IPS DF 6.9 (cell line): ENCODE results near the gene VDR.
"Not testable (repeated sequence)": the region's sequence is repeated elsewhere in the genome, so short reads cannot be mapped to it uniquely, and the experiment has no call there.

Experiments used
- DNase-seq: peaks from one replicate; pipeline ENCODE4 v3.0.0-alpha.2; 2013; ENCODE audit warnings: low read depth, low spot score
- H3K27ac ChIP-seq: one replicate; pipeline ENCODE4 v1.5.1; 2013; ENCODE audit warnings: low read length, control low read depth
- H3K27me3 ChIP-seq: 2 replicates; pipeline ENCODE4 v1.6.1; 2013; ENCODE audit warnings: mild to moderate bottlenecking, low read length; ENCODE audit not compliant: control insufficient read depth, insufficient read depth
- H3K36me3 ChIP-seq: 2 replicates; pipeline ENCODE4 v1.6.1; 2013; ENCODE audit warnings: low read length; ENCODE audit not compliant: control insufficient read depth, insufficient read depth
- H3K4me1 ChIP-seq: 2 replicates; pipeline ENCODE4 v1.6.1; 2013; ENCODE audit warnings: low read length; ENCODE audit not compliant: control insufficient read depth, insufficient read depth
- H3K4me3 ChIP-seq: 2 replicates; pipeline ENCODE4 v1.5.1; 2013; ENCODE audit warnings: mild to moderate bottlenecking, low read length
- H3K9me3 ChIP-seq: 2 replicates; pipeline ENCODE4 v1.6.1; 2013; ENCODE audit warnings: low read length, inconsistent platforms; ENCODE audit not compliant: control insufficient read depth, insufficient read depth
- WGBS: extraction: QIAGEN DNeasy Blood & Tissue Kit; methylation state at CpG from one replicate; pipeline ENCODE4 v1.1.7; 2013; ENCODE audit warnings: mixed read lengths, missing lambda C conversion rate; ENCODE audit not compliant: insufficient read length, insufficient coverage; 5-methylcytosine and 5-hydroxymethylcytosine counted together

The VDR gene

GRCh38 chr12:47850153-47851084 is 54.4 kb downstream of the VDR start:
- Histone ChIP-seq H3K4me3 (no peak overlapping the region), H3K9me3 (no peaks in the 10 kb centered on the region), H3K36me3 (no peaks in the 10 kb centered on the region), H3K27ac (no peak overlapping the region), H3K27me3 (no peaks in the 10 kb centered on the region), H3K4me1 (0 out of 2 replicates have a peak, but pooled peaks cover 3% of the 10 kb centered on the region)
- WGBS, result no CpG with 5 or more reads among the region's 12 CpGs
- DNase-seq, result no peak

- H3K4me3 ChIP-seq, result no peak overlapping the region
- no peak for DNase-seq
Measured at GRCh38 chr12:47849261-47849660, 55.5 kb downstream of the VDR start.

GRCh38 chr12:47848853-47849252 is 55.9 kb downstream of the VDR start:
- no peak overlapping the region for H3K27ac ChIP-seq
- H3K36me3 ChIP-seq, result no peaks in the 10 kb centered on the region
- H3K27me3 ChIP-seq, result no peaks in the 10 kb centered on the region
- DNase-seq, result no peak
- H3K9me3 ChIP-seq, result no peaks in the 10 kb centered on the region
- H3K4me1 ChIP-seq, result 0 out of 2 replicates have a peak, but pooled peaks cover 4% of the 10 kb centered on the region
- WGBS, result no CpG with 5 or more reads among the region's 5 CpGs
- H3K4me3 ChIP-seq, result no peak overlapping the region

More at GRCh38 chr12:47849261-47849660, 55.5 kb downstream of the VDR start:
- no CpG with 5 or more reads among the region's 5 CpGs for WGBS
- 0 out of 2 replicates have a peak, but pooled peaks cover 4% of the 10 kb centered on the region for H3K4me1 ChIP-seq
- no peaks in the 10 kb centered on the region for H3K36me3 ChIP-seq
- H3K27ac ChIP-seq, result no peak overlapping the region
- no peaks in the 10 kb centered on the region for H3K27me3 ChIP-seq
- no peaks in the 10 kb centered on the region for H3K9me3 ChIP-seq

- Histone ChIP-seq H3K27ac (no peak overlapping the region), H3K36me3 (no peaks in the 10 kb centered on the region), H3K4me1 (0 out of 2 replicates have a peak, but pooled peaks cover 4% of the 10 kb centered on the region), H3K9me3 (no peaks in the 10 kb centered on the region), H3K4me3 (no peak overlapping the region), H3K27me3 (no peaks in the 10 kb centered on the region)
- WGBS, result no CpG with 5 or more reads among the region's 14 CpGs
- no peak for DNase-seq
Measured at GRCh38 chr12:47846294-47846996, 58.3 kb downstream of the VDR start.

GRCh38 chr12:47845081-47845480 is 59.7 kb downstream of the VDR start:
- Histone ChIP-seq H3K36me3 (no peaks in the 10 kb centered on the region), H3K27ac (no peak overlapping the region), H3K4me3 (no peak overlapping the region), H3K4me1 (0 out of 2 replicates have a peak, but pooled peaks cover 2% of the 10 kb centered on the region), H3K27me3 (no peaks in the 10 kb centered on the region), H3K9me3 (no peaks in the 10 kb centered on the region)
- no peak for DNase-seq
- no CpG with 5 or more reads among the region's 8 CpGs for WGBS

- 0 out of 2 replicates have a peak, but pooled peaks cover 2% of the 10 kb centered on the region for H3K4me1 ChIP-seq
- H3K9me3 ChIP-seq, result no peaks in the 10 kb centered on the region
- H3K27ac ChIP-seq, result no peak overlapping the region
- no peak for DNase-seq
- H3K27me3 ChIP-seq, result no peaks in the 10 kb centered on the region
- H3K4me3 ChIP-seq, result no peak overlapping the region
- no CpG with 5 or more reads among the region's 28 CpGs for WGBS
- H3K36me3 ChIP-seq, result no peaks in the 10 kb centered on the region
Measured at GRCh38 chr12:47844264-47845019, 60.4 kb downstream of the VDR start.

- no peaks in the 10 kb centered on the region for H3K27me3 ChIP-seq
- H3K4me1 ChIP-seq, result 0 out of 2 replicates have a peak, but pooled peaks cover 2% of the 10 kb centered on the region
- DNase-seq, result no peak
- WGBS, result no CpG with 5 or more reads among the region's 25 CpGs
- no peak overlapping the region for H3K4me3 ChIP-seq
- no peaks in the 10 kb centered on the region for H3K36me3 ChIP-seq
- no peaks in the 10 kb centered on the region for H3K9me3 ChIP-seq
- no peak overlapping the region for H3K27ac ChIP-seq
Measured at GRCh38 chr12:47843226-47843980, 61.4 kb downstream of the VDR start.

GRCh38 chr12:47842543-47842942 is 62.3 kb downstream of the VDR start:
- no CpG with 5 or more reads among the region's 12 CpGs for WGBS
- not testable (repeated sequence) for DNase-seq, H3K4me3 ChIP-seq, H3K9me3 ChIP-seq, H3K27me3 ChIP-seq, H3K4me1 ChIP-seq, H3K27ac ChIP-seq, H3K36me3 ChIP-seq

GRCh38 chr12:47841910-47842309 is 62.9 kb downstream of the VDR start:
- no peak for DNase-seq
- H3K4me3 ChIP-seq, result no peak overlapping the region
- 100% methylated on average over 2 of the region's 4 CpGs for WGBS
- no peaks in the 10 kb centered on the region for H3K36me3 ChIP-seq
- no peak overlapping the region for H3K27ac ChIP-seq
- H3K9me3 ChIP-seq, result no peaks in the 10 kb centered on the region
- H3K27me3 ChIP-seq, result no peaks in the 10 kb centered on the region
- H3K4me1 ChIP-seq, result peaks cover 2% of the 10 kb centered on the region; the same call in 1 of the 2 replicates
